CD4-positive, alpha-beta T cell treated with Interleukin-17A for 4 hours (primary cell): ENCODE measurements around the gene MEF2A.

ENCODE experiments used
- DNase-seq: peaks from one replicate; pipeline ENCODE4 v3.0.0-alpha.2; 2020; ENCODE audit warnings: mixed read lengths

MEF2A gene

DNA sequence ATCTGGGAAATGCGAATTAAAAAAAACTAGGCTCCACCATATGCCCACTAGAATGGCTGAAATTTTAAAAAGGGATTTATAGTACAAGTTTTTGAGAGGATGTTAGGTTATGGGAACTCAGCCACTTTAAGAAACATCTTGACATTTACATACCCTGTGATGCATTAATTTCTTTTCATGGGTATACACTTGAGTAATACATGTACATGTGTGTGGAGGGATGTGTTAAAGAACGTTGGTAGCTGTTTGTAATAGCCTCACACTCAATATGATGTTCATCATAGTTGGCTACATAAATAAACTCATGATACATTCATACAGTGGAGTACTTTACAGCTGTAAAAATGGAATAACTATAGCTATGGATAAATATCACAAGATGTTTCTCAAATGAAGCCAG is 40.9 kb downstream of the MEF2A start:
- DNase-seq = no peak

DNA sequence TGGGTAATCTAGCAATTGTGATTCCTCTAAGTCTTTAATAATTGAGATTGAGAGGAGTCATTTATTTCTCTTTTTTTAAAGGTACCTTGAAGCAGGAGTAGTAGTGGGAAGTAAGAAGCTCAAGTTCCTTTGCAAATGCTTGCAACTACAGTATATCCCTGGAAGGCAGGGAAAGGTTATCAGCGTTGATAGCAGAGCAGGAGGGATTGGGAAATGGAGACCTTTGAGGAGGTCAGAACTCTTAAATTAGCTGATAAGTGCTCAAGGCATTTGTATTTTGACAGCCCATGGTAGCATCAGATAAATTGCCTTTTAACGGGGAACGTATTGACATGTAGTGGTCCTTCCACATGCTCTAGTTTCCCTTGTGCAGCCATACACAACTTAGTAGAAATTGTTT is 47.7 kb downstream of the MEF2A start:
- no peak for DNase-seq

DNA sequence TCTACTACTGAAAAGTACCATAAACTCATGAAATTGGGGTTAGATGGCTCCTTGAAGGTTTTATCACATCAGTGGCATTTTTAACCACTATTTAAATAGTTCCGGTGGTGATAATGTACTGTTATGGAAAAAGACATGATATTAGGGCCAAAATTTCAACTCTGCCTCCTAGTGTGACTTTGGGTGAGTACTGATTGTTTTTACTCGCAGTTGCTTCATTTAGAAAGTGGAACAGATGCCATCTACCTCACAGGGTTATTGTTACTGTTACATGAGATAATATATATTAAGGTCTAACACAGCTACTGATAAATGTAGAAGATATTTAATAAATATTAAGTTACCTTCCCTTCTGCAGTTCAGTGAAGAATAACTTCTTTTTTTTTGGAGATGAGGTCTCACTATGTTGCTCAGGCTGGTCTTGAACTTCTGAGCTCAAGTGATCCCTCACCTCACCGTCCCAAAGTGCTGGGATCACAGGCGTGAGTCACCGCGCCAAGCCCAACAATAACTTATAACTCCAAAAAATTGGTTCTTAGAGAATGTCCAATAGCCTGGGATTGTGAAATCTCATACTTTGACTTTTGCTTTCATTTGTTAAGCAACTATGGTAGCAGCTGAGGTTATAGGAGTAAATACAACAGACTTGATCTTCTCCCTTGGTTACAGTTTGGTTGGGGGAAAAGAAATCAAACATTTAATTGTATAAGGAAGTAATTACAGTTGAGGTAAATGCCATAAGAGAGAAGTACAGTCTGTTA is 48.3 kb downstream of the MEF2A start:
- DNase-seq = no peak

DNA sequence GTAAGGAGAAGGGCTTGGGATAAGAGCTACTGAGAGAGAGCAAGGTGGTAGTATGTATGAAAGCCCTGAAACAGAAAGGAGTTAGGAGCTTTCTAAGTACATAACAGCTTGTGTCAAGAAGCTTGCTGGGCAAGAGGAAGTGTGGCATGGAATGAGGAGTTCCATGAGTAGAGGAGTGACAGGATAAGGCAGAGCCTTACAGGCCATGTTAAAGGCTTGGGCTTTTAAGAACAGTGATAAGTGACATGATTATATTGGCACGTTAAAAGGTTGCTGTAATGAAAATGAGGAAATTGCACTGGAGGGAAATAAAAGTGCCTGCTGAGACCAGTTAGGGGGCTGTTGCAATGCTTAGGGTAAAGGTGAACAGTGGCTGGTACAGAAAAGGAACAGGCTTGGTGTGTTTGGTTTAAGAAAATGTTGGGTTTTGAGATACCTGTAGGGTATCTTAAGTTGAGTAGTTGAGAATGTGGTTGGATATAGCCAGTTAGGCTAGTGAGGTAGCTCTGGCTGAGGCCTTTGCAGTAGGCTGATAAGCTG is 49.0 kb downstream of the MEF2A start:
- no peak for DNase-seq

DNA sequence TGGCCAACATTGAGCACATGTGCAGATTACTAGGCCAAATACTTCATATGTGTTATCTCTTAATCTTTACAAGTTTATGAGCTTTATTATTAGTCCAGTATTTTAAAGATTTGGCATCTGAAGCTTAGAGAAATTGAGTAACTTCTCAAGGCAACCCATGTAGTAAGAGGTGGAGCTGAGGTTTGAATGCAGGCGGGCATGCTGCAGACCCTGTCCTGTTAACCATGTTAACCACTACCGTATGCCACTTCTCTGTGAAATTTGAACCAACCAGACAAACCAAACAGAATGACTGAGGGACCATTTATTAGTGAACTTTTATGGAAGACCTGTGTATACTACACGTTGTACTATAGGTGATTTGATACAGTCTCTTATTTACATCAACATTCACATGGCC is 49.7 kb downstream of the MEF2A start:
- DNase-seq = no peak

DNA sequence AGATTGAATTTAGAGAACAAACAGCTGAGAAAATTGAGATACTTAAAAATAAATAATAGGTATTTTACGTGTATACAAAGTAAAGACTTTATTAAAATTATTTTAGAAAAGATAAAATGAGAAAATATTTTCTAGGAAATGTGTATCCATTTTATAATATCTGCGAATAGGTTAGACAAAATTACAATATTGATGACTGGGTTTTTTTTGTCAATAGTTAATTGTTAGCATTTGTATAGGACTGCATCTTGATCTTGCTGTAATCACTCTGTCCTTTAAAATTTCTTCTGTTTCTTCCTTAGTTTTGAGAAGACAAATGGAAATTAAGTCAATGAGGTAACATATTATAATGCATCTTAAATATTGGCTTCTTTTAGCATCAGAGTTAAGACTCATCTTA is 50.3 kb downstream of the MEF2A start:
- DNase-seq = no peak

DNA sequence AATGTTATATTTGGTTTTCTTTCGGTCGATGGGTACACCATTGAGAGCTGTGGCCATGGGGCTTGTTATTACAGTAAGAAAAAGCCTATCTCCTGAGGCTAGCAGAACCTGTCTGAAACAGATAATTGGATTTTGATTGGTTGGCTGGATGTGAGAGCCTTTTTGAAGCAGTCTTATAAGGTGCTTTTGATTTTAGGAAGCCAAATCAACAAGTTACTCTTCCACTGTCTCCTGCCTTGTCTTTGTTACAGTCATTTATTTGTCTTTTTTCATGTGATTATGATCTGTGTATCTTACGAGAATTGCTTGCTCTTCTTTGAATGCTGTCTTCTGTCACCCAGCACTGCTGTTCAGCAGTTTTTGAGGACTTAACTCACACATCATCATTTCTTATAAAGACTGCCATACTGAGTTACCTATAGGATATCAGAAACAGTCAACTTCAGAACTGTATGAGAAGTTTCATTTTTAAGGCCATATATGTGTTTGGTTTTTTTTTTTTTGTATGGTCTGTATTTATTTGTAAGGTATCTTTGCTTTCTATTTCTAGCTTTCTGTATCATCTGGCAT is 51.1 kb downstream of the MEF2A start:
- no peak for DNase-seq

DNA sequence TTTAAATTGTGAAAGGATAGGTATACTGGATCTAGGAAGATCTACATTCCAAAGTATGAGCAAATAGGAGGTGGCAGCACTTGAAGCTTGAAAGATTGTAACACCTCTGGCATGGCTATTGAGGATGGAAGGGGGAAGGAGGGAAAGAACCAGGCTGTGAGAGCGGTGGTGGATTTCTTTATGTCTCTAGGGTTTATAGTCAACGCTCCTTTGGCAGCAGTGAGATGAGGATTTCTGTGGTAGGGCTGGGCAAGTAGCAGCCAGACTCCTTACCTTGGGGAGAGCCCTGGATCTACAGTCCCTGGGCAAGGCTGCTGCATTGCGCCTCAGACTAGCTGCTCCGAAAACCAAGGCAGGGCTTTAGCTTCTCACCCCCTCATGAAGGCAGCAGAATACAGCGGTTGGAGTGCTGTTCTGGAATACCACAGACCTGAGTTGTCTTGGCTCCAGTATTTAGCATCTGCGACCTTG is 53.2 kb downstream of the MEF2A start:
- DNase-seq = no peak

DNA sequence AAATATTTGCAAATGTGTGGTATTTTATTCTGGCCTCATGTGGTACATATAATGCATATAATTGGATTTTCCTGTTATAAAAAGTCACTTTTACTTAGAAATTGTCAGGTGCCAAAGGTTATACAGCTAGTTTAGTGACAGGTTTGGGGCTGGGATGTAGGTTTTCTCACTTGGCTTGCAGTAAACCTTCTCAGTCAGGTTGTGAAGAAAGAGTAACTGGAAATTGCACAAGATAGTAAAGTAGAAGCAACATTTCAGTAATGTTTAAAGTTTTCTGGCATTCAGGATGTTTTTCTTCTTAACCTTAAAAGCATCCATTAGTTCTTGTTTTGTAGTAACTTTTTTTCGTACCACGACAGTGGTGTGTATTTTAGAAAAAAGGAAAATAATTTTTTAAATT is 53.9 kb downstream of the MEF2A start:
- DNase-seq = no peak

DNA sequence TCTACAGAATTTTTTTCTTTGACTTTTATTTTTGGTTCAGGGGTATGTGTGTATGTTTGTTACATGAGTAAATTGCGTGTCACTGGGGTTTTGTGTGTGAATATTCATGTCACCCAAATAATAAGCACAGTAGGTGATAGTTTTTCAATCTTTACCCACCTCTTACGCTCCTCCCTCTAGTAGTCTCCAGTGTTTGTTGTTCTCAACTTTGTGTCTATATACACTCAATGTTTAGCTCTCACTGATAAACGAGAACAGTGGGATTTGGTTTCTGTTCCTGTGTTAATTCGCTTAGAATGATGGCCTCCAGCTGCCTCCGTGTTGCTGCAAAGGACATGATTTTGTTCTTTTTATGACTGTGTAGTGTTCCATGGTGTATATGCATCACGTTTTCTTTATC is 54.4 kb downstream of the MEF2A start:
- DNase-seq = no peak

DNA sequence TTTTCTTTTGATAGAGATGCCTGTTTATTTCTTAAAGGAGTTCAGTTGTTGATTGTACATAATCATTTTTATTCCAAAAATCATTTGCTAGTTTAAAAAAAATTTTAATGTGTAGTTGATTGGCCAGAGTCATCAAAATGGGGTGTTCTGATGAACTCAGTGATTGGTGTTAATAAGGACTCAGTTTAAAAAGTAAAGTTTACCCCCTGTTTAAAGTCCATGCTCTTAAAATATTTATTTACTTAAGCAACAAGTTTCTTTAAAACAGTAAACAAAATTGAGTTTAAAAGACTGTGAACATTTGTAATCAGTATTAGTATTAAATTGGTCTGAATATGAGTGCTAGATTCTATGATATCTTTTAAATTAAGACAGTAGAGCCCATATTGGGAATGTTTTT is 56.0 kb downstream of the MEF2A start:
- DNase-seq = no peak

DNA sequence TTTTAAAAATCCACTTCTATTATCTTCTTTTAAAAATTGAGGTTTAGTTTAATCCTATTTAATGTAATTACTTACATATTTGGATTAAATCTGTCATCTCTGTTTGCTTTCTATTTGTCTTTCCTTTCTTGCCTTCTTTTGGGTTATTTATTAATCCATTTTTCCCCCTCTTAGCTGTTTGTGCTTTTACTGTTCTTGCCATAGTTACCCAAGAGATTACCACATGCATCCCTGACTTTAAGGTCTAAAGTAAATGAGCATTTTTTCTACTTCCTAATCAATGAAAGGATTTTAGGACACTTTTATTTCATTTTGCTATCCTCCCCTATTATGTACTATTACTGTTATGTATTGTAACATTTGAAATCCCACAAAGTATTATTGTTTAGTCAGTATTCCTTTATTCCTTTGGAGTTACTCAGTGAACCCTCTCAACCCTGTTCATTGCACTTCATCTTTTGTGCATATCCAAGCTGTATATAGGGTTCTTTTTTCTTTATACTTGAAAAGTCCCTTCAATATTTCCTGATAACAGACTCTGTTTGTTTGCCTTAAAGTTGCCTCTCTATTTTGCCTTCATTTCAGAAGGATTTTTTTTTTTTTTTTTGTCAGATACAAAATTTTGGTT is 62.7 kb downstream of the MEF2A start:
- no peak for DNase-seq

DNA sequence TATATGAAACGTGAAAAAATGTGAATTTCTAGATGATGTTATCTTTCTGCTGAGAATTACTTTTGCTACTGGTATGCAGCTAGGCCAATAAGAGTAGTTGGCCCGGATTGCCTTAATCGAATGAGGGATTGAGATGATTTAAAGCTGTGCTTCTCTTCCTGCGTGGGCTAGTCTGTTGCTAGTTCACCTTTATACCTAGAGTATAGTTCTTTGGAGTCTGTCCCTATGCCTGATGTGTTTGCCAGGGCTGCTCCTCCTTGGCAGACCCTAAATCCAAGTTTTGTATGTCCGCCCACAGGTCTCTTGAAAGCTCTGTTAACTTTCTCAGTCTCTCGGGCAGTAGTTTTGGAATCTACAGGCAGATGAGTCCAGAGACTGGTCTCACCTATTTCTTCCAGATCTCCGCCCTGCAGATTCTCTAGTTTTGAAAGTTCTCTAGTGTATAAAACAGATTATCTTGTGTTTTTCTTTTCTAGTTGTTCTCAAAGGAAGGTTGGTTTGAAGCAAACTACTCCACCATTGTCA is 64.9 kb downstream of the MEF2A start:
- DNase-seq = no peak

DNA sequence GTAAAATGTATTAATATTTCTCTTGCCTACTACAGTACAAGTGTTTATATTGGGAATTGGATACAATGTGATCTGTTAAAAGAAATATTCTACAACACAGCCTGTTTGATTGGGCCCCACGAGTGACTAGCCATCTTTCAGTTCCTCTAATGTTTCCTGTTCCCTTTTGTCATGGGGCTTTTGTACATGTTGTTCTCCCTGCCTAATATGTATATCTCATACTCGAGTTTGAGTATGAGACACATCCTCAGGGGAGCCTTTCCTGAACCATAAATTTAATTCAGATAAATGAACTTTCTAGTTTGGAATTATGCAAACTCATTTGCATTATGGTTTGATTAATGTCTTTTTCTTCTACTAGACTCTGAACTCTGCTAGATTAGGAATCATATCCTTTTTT is 65.5 kb downstream of the MEF2A start:
- no peak for DNase-seq

DNA sequence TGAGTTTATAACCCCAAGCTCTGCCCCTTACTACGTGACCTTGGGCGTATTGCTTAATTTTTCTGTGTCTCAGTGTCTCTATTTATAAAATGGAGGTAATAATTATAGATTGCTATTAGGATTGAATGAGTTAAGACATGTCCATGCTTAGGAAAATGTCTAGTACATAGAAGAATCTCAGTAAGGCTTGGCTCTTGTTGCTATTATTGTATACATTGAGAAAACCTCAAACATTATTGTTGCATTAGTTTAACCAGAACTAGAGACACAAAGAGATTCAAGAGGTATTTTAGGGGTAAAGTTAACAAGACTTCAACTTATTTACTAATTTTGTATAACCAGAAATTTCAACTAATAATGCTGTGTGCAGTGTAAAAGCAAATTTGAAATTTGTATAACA is 66.7 kb downstream of the MEF2A start:
- no peak for DNase-seq

DNA sequence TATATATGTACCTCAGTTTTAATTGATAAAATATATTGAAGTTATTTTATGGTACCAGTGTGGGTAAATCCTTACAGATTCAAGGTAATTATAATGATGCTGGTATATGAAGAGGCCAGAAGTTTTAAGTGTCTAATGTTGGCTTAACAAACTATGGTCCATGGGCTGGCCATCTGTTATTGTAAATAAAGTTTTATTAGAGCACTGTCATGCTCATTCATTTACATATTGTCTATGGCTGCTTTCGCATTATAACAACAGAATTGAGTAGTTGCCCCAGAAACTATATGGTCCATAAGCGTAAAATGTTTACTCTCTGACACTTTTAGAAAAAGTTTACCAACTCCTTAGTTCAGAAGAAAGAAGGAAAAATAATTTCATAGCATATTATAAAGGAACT is 67.9 kb downstream of the MEF2A start:
- DNase-seq = no peak

DNA sequence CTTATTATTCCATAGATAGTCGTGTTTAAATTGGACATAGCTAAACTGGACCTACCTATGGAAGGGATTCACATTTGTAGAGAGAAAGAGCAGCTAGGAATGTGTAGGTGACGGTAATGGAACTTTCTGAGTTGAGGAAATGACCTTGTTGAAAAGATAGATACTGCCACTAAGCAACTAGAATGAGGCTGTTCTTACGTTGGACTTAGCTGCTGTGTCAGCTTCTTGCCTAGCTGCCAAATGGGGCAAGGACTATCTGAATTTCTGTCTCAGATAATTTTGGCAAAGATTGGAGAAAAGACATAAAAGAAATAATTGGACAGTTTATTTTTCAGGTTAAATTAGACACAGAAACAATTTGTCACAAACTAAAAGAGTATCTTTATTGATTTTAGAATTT is 68.8 kb downstream of the MEF2A start:
- DNase-seq = no peak

DNA sequence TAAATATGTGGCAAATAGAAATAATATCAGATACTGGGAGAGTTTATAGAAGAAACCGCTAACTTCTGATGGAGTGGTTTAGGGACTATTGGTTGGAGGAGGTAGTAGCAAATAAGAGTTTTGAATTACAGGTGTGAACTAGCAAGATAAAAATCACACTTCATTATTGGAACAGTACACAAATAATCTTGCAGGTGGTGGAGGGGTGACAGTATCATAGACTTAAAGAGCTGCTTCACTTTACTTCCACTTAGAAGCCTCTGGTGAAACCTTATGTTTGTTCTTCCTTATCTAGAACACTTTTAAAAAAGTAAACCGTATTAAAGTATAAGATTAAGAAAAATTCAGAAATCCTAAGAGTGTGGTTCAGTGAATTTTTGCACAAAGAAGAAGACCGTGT is 69.4 kb downstream of the MEF2A start:
- no peak for DNase-seq

DNA sequence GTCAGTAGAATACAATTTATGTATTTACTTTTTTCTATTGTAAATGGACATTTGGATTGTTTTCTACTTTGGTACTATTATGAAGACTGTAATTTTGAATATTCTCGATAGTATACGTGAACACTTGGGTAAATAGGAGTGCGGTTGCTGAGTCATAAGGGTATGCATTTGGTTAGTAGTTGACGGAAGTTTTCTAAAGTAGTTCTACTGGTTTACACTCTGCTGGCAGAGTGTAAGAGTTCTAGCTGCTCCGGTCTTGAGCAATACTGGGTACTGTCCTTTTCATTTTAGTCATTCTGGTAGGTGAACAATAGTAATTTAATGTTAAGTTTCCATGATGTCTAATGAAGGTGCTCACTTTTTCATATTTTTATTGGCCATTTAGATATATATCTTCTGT is 70.0 kb downstream of the MEF2A start:
- DNase-seq = no peak

DNA sequence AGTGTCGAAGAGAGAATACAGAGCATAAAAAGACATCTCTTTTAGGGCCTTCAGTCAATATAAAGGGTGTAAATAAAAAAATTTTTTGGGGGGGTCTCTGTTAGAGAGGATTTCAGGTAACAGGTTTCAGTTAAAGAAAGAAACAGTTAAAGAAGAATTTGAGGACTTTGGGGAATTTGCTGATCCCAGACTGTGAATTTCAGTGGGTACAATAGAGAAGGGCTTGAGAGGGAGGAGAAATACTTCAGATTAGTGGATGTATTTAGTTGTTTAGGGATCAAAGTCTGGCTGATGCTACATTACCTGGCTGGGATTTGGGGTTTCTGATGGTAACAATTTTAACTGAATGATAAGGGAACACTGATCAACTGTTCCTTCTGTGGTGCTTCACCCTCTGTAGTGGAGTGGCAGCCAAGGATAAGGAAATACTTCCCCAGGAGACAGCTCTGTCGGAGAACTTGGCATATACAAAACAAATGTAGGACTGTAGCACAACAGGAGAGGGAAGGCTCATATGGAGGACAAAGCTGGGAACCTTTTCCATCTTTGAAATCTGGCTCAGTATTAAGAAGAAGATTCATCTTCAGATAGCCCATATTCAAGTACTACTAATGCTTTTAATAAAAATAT is 79.2 kb downstream of the MEF2A start:
- no peak for DNase-seq

DNA sequence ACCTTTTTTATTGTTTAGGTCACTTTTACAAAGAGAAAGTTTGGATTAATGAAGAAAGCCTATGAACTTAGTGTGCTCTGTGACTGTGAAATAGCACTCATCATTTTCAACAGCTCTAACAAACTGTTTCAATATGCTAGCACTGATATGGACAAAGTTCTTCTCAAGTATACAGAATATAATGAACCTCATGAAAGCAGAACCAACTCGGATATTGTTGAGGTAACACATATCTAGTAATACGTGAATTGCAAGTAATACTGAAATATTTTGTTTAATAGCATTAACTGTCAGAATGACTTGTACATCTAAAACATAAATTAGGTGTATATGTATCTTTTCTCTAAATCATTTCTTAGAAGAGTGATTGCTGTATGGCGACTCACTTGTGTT is 79.8 kb downstream of the MEF2A start:
- DNase-seq = no peak

DNA sequence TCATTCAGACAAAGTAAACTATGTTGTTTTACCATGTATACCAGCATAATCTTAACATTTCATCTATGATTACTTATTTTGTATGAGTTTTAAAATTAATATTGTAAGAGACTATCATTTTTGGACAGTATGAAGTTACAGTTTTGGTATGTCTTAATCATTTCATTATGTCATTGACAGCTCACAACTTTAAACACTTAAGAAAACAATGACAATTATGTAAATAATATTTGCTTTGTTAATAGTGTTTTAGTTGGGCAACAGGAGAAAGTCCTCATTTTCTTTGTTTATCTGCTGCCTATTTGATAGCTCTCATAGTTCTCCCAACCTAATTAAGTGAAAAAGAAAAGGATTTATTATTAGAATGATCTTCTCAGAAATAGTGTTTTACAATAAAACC is 80.2 kb downstream of the MEF2A start:
- DNase-seq = no peak

DNA sequence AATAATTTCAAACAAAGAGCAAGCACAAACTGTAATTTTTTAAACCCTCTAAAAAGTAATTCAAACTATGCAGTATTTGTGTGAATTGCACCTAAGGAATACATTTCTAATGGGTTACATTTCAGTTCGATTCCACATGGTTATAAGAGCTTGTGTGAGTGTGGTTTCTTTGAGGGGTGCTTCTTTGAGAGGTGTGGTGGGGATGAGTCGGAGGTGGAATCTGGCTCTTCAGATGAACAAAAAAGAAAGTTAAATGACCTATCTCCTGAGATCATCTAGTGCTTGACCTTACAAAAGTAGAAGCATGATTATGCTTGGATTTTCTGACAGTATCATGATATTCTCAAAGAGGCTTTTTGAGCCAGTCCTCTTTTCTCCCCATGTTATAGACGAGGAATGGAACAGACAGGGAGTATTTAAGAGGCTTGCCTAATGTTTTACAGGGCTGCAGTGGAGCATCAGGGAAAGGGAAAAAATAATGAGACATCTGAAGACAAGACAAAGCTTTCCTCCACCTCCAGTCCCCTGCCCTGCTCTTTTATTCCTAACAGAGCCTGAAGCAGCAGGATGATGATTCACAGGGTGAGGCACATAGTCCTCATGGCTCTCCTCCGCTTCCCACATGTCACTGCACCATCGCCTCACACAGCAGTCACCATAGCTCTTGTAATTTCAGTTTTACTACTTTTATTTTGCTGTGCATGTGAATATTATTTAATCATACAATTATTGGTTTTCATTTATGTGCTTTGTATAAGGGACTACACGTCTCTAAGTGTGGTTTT is 85.4 kb downstream of the MEF2A start:
- no peak for DNase-seq
